Non-pigmented ciliary epithelial cell (primary cell): ENCODE data around the gene CYREN.
"Not testable (repeated sequence)": the region's sequence is repeated elsewhere in the genome, so short reads cannot be mapped to it uniquely, and the experiment has no call there.

Experiments
- DNase-seq: peaks from one replicate; pipeline ENCODE4 v3.0.0-alpha.2; 2010; ENCODE audit warnings: low read depth

The CYREN gene

DNA sequence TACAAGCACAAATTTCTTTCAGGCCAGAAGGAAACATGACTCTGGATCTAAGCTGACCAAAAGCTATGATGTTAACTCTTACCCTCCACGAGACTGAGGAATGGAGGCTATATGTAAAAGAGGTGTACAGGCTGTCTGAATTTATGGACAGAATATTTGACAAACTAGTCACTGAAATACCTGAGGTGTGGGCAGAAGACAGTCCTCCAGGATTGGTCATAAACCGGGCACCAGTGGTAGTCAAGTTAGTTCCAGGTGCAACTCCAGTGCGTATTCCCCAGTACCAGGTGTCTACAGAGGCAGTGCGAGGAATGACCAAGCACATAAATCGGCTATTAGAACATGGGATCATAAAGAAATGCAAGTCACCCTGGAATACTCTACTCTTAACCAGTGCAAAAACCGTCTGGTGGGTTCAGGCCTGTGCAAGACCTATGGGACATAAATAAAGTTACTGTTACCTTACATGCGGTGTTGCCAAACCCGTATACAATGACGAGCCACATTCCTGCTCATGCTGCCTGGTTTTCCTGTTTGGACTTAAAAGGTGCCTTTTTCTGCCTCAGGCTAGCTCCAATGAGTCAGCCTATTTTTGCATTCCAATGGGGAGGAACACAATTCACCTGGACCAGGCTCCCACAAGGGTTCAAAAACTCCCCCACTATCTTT, 6.7 kb upstream of the CYREN start:
- no peak for DNase-seq

DNA sequence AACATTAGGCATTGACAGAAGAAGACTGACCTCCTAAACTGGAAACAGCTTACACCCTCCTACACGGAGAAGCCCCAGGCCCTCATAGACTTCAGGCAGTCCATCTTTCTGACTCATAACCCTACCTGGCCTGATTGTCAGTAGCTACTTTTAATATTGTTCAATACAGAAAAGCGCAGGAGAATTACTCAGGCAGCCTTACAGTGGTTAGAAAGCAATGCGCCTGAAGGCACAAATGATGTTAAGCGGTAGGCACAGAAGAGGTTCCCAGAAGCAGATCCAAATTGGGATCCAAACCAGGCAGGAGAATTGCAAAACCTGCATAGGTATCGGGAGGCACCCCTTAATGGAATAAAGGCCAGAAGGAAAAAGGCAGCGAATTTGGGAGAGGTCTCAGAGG, 5.4 kb upstream of the CYREN start:
- DNase-seq: no peak

DNA sequence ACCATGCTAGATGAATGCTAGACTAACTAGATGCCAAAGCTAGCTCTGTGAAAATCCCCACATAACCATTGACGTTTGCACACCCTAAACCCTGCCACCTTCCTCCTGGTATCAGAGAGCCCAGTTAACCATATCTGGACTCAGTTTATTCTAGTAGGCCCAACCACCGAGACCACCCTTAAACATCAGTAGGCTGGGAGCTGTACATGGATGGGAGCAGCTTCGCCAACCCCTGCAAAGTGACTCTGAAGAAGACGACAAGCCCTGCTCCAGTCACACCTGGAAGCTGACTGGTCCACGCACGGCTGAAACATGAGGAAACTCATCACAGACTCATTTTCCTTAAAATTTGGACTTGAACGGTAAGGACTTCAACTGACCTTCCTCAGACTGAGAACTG, 4.4 kb upstream of the CYREN start:
- DNase-seq: no peak

DNA sequence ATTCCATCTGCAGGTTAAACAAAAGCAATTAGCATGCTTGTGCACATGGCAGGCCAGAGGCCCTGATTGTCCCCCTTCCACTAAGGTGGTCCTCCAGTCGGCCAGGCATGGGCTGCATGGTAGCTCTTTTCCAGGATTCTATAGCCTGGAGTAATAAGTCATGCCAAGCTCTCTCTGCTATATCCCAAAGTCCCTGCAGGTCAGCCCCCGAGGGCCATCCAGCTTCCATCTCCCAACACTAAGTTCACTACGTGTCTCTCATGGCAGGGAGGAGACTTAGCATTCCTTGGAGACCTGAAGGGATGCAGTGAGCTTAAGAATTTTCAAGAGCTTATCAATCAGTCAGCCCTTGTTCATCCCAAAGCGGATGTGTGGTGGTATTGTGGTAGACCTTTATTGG, 3.4 kb upstream of the CYREN start:
- DNase-seq: not testable (repeated sequence)

DNA sequence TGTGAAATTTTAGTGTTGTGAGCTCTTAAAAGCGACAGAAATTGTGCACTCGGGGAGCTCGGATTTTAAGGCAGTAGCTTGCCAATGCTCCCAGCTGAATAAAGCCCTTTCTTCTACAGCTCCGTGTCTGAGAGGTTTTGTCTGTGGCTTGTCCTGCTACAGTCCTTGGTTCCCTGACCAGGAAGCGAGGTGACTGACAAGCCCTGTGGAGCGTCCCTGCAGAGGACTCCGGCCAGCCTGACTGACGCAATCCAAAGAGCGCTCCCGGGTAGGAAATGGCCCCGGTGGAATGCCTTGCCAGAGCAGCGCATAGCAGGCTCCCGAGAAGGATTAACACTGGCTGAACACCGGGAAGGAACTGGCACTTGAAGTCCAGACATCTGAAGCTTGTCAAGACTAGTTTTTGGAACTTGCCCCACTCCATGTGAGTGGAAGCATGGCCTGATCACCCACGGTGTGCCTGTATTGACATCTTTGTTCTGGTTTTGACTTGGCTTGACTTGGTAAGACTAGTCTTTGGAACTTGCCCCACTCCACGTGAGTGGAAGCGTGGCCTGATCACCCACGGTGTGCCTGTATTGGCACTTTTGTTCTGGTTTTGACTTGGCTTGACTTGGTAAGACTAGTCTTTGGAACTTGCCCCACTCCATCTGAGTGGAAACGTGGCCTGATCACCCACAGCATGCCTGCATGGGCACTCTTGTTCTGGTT, 1.2 kb upstream of the CYREN start:
- not testable (repeated sequence) for DNase-seq

DNA sequence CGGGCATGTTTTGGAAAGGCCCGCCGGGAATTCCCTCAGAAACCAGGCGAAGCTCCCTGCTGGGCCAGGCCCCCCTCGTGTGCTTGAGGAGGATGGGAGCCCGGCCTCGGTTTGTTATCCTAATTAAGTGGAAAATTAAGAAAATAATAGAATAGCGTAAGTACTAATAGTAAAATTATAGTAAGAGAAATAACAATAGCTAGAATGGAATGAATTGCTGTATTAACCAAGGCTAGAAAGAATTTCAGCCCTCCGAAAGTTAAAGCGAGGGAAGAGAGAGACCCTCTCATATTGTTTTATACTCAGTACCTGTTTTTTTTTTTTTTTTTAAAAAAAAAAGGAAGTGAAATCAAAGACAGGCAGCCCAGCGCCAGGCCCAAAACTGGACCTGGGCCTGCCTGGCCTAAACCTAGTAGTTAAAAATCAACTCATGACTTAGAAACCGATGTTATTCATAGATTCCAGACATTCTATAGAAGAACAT, 533 bp upstream of the CYREN start:
- not testable (repeated sequence) for DNase-seq

DNA sequence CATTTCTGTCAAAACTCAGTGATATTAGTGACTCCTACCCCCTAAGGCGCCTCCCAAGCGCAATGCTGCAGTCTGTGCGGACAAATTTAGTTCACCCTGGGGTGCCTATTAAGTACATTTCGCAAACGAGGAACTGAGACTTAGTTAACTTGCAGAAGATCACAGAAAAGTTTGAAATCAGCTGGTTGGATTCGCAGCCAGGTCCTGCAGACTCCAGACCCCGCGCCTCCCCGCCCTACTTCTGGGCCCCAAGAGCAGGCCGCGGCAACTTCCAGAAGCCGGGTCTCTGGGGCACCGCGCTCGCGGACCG, 588 bp downstream of the CYREN start:
- no peak for DNase-seq

DNA sequence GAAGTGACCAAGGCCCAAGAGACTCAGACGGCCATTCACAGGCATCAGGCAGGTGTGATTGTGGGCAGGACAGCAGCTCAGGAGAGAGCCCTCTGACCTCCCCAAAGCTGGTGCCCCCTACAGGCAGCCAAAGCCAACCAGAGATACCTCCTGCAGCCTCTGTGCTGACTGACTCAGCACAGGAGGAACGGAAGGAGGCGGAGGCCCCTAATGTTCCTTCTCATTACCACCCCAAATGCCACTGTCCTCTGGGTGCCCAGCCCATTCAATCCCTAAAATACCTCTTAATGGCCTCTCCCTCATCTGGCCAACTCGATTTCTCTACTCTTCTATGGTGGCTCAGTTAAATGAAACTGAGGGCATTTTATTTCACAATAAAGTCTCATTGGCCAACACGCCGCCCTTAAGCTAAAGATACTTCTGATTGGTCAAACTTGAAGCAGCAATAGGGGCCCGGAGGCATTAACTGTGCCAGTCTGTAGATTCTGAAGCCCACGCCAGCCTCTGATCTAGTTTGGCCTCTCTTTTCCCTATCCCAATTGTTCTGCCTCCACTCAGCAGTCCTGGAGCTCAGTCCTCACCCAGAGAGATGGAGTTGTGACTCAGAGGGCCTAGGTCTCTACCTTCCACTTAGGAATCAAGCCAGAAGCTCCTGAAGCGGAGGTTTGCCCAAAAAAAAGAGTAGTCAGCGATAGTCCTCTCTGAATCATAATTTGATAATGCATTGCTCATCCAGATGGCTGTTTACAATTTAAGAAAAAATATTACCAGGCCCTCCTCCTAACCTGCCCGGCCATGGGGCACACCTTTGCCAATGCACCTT, 1.2 kb downstream of the CYREN start:
- DNase-seq: no peak

DNA sequence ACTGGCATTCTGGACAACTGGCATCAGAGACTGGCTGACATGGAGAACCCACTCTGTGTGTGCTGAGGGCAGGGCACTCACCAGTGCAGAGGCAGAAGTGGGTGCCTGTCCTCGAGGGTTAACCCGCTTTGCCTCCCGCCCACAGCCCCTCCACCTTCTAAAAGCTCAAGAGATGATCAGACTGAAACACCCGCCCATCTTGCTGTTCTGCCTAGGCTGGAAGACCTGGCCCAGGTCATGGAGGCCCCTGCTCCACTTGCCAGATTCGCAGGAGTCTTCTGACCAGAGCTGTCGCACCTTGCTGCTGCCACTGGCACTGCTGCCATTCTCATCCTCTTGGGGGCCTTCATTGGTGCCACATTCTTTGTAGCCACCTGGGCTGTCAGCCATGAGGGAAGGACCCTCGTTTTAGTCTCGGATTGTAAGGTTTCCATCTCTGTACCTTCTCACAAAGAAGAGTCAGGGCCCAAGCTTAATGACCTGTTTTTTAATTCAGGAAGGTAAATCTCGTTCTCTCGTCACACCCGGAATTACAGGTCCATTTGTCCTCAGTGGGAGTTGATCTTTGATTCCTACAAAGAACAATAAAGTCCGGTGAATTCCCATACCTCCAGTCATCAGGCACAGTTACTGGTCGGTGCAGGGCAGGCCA, 1.9 kb downstream of the CYREN start:
- no peak for DNase-seq

DNA sequence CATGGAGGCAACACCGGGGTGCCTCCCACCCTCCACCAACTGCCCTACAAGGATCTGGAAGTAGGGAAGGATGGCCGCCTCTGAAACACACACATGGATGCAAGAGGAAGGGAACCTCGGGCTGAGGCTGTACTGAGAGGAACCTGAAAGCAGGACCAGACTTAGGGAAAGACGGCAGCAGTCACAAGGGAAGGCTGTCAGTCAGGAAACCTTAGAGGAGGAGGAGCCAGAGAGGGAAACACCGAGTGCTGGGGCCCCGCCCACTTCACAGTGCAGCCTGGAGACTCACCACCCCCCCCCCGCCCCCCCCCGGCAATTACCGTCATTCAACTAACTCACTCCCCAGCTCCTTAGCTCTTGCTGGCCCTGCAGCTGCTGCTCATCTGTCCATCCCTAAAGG, 2.5 kb downstream of the CYREN start:
- DNase-seq: no peak

DNA sequence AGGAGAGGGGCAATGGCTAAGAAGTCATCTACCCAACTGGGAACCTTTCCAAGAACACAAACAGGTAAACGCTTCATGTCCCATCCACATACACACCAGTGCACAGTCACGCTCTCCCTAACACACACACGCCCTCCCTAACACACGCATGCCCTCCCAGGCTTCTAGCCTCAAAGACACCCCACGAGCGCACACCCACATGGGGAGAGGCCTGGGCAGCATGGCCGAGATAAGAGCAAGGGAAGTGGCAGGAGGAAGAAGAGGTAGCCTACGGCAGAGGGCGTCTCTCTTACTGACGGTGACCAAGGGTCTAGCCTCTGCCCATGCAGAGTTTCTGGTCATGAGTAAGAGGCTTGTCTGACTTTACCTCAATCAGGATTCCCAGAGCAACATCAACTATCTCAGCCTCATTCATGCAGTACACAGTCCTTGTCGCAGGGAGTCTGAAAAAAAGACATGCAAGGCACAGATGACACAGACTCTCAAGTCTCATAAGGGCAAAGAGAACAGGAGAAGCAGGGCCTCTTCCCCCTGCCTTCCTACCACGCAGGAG, 3.1 kb downstream of the CYREN start:
- no peak for DNase-seq

DNA sequence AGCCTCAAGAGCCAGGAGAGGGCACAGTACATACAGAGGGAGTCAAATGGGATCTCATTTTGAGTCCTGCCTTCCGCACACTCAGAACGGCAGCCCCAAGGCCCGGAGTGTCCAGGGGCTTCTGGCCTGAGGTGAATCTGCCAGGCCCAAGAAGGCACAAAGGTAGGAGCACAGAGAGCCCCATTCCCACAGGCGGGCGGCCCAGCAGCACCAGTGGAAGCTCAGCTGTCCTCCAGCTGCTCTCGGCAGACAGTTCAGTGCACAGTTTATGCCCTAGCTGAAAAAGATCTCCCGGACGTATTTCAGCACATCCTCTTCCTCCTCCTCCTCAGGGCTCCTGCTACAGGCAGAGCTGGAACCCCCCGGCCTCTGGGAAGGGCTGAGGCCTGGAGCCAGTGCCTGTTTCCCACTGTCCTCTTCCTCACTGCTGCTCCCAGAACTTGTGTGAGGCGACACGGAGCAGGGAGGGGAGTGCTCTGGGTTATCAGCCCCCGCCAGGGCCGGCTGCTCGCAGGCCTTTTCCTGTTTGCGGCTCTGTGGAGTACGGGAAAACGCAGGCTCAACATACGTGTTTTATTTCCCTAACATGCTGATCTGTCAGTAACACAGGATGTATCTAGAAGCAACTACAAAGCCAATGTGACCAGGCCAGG, 4.0 kb downstream of the CYREN start:
- no peak for DNase-seq

DNA sequence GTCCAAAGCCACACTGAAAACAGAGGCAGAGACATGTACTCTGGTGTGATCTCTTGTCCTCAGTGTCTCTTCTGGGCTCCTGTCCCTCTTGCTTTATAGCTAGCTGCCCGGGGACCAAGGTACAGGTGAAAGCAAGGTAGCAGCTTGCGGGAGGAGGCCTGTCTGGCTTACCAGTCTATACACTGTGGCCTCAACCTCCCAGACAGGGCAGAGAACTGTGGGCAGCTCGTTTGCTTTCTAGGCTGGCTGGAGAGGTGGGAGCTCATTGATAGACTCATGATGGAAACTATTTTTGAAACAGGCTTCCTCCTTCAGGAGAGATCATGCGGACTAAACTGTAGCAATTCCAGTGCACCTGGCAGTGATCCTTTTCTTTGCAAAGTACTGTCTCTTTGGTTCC, 4.6 kb downstream of the CYREN start:
- DNase-seq: no peak

DNA sequence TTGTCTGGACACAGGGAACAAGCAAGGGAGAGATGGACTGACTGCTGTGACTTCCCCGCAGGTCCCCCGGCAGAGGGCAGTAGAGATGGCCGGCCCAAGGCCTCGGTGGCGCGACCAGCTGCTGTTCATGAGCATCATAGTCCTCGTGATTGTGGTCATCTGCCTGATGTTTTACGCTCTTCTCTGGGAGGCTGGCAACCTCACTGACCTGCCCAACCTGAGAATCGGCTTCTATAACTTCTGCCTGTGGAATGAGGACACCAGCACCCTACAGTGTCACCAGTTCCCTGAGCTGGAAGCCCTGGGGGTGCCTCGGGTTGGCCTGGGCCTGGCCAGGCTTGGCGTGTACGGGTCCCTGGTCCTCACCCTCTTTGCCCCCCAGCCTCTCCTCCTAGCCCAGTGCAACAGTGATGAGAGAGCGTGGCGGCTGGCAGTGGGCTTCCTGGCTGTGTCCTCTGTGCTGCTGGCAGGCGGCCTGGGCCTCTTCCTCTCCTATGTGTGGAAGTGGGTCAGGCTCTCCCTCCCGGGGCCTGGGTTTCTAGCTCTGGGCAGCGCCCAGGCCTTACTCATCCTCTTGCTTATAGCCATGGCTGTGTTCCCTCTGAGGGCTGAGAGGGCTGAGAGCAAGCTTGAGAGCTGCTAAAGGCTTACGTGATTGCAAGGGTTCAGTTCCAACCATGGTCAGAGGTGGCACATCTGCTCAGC, 6.0 kb downstream of the CYREN start:
- DNase-seq: no peak

DNA sequence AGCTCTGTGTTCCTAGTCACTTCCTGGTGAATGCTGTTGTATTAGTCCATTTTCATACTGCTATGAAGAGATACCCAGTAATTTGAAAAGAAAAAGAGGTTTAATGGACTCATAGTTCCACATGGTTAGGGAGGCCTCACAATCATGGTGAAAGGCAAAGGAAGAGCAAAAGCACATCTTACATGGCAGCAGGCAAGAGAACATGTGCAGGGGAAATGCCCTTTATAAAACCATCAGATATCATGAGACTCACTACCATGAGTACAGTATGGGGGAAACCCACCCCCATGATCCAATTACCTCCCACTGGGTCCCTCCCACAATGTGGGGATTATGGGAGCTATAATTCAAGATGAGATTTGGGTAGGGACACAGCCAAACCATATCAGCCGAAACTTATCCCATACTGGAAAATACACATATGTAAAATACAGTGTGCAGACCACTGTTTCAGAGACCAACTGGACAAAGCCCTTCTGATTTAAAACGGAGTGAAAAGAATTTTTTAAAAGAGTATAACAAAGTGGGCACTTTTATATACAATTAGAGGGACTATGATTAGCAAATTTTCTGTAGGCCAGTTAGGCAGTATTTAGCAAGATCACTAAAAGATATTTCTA, 8.0 kb downstream of the CYREN start:
- no peak for DNase-seq

DNA sequence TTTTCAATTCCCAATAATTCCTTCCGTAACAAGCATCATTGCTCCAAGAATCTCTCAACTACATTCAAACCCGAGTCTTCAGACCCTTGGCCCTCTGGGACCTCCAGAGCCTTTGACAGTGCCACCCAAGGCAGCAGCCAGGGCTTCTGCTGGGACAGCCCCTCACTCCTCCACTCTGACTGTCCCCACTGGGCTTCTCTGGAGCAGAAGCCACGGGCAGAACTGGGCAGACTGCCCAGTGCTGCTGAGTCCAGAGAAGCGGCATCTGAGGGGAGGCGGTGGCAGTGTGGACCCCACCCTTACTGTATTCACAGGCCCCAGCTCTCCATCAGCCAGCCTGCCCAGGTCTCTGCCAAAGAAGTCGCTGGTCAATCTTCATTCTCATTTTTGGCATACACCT, 8.8 kb downstream of the CYREN start:
- no peak for DNase-seq

DNA sequence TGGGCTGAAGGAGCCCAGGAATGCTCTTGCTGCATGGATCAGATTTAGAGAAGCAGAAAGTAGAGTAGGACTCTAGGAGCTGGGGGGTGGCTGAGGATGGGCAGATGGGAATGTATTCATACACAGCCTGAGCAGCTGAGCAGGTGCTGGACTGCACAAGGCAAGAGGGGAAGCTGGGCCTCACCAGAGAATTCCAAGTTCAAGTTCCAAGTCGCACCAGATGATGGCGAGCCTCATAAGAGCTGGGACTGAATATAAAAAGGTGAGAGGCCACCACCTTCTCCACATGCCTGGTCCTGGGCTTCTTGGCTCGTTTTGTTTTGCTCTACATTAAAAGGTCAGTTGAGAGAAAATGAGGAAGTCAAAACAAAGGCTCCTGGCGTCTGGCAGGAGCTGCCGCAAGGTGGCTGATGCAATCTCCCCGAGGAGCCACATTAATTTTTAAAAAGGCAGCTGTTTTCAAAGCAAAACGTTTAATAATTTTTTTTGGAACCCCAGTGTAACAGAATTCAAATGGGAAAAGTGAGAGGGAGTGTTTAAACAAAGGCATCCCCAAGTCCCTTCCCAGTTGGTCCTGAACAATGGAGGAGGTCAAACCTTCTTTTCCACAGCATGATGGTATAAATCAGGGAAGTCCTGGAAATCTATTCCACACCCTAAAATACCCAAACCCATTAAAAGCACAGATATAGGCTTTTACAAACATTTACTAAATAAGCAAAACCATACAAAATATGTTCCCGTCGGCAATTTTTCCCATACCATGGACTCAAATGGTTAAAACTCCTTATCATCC, 9.5 kb downstream of the CYREN start:
- no peak for DNase-seq

DNA sequence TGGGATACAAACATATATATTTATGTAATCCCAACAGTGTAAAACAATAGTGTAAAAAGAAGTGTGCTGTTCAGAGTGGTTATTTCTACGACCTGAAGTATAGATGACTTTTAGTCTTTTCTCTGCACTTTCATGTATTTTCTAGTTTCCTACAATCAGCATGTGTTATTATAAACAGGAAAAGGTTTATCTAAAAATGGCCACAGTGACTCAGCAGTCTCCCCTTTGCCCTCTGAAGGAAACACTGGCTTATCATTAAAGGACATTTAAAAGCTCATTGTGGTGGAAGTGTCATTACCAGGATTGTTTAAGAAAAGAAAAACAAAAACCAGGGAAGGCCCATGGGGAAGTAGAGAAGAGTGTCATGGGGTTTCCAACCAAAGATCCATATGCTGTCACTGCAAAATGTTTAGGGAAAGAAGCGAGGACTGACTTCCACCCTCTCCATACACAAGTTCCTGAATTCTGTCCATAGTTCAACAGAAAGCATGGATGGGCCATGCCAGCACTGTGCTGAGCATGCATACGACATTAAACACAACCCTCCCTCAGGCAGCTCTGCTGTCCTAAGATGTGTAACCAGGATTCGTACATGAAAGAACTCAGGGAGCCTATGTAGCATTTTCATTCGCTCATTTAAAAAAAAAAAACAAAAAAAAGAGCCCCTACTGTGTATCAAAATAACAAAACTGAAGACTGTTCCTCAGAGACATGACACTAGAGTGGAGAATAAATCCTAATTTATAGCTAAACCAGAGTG, 10.2 kb downstream of the CYREN start:
- no peak for DNase-seq
